Adipose tissue (tissue), 3 donors: ENCODE data around the gene PPP1R14C. TPM values are rescaled to one million over a fixed set of nuclear protein-coding genes. Genes with fewer than 3 reads are reported as not detected.

Experiments used
- H3K27ac ChIP-seq: one replicate; pipeline ENCODE4 v1.5.1; 2013; ENCODE audit warnings: low read depth, low read length
- WGBS, 3 donors: extraction: QIAGEN DNeasy Blood & Tissue Kit; methylation state at CpG; one replicate each; pipeline ENCODE4 v1.1.7; 2013; 5-methylcytosine and 5-hydroxymethylcytosine counted together
- polyA plus RNA-seq, 3 donors: library from polyadenylated mRNA; stranded (reverse); fragments of 200-250 nt; gene quantifications; one replicate each; pipeline ENCODE4 v1.2.3, GENCODE V29; 2013
- donor health status: healthy with polysubstance abuse.
- donor health status: Bipolar disorder and iron deficiency.
- donor health status: healthy.

The PPP1R14C gene
- polyA plus RNA-seq, 3 donors = 0.40 to 0.58 TPM; not detected in 1

DNA sequence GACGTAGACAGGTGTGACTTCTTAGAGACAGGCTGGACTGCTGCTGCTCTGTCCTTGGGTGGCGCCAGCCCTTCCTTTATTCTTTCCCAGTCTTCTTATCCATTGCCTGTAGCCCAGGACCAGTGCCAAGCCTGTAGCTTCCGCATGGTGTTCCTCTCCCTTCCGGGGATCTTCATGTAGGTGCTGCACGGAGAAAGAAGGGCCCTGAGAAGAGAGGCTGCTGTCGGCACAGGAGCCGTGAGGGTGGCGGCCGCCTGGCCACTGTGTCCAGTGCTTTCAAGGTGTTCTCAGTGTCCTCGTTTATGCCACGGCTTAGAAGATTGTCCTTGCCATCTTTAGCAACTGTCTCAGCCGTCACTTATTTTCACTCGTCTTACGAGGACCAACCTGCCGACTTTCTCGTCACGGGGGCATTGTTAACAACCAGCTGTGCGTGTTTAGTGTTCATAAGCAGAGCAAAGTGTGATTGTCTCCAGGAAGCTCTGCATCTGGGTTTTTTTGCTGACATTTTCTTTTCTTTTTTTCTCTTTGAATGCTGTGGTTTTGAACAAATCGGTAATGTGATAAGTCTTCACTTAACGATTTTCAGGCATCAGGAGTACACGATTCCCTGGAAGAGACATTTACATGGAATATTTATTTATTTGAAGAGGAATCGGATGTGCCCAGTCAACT, 61.2 kb downstream of the PPP1R14C start:
- 82 to 95% (median 94%) methylated on average over 22 of the region's 22 CpGs for WGBS, 3 donors
- no peak overlapping the region for H3K27ac ChIP-seq

DNA sequence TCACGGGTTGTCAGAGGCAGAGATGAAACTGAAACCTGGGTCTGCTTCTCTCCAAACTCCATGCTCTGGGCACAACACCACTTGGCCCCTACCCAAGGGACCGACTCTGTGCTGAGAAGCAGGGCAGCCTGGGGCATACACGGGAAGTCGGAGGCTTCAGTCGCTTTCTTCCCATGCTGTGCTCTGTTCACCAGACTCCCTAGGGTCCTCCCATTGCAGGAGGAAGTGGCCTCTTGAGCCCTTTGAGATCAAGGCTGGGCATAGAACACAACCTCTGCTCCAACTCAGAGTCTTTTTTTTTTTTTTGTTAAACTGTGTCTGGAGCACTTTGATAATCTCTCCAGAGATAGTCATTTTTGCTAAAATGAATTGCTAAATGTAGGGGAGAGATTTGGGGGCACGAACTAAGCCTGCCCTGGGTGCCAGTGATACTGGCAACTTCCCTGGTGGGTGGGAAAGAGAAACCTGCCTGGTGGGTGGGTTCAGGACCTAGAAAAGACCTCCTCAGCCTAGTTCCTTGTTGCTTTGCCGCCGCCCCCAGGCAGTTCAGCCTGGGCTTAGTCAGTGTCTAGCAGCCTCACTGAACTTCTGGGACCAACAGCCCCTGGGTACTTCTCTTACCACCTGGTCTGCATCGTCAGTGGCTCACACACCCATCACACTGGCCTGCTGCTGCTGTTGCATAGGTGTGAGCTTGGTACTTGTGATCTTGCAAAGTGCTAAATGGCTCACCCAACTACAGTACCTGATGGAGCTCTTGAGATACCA, 62.0 kb downstream of the PPP1R14C start:
- 57 to 73% (median 60%) methylated on average over 9 of the region's 9 CpGs for WGBS, 3 donors
- H3K27ac ChIP-seq = no peak overlapping the region

DNA sequence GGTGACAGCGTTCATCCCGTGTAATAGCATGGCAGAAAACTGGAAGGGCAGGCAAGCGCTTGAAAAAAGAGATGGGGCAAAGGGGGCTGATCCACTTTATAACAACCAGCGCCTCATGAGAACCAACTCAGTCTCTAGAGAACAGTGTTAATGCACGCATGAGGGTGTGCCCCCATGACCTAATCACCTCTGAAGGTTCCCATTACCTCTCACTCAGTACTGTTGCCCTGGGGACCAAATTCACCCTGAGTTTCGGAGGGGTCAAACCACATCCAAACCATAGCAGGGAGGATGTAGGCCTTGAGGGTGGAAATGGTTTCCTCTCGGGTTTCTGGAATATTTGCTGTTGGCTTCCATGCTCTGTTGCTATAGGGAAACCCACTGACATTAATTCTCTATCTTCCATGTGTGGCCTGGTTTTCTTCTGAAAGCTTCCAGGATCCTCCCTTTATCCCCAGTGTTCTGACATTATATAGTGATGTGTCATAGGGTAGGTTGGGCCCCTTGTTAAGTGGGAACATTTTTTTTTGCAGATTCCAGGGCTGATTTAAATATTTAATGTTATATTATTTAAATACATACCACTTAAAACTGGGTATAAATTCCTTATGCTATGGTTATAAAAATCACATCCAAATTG, 65.2 kb downstream of the PPP1R14C start:
- whole genome bisulfite sequencing, 3 donors = 84 to 90% (median 88%) methylated on average over 7 of the region's 7 CpGs
- H3K27ac ChIP-seq = no peak overlapping the region

DNA sequence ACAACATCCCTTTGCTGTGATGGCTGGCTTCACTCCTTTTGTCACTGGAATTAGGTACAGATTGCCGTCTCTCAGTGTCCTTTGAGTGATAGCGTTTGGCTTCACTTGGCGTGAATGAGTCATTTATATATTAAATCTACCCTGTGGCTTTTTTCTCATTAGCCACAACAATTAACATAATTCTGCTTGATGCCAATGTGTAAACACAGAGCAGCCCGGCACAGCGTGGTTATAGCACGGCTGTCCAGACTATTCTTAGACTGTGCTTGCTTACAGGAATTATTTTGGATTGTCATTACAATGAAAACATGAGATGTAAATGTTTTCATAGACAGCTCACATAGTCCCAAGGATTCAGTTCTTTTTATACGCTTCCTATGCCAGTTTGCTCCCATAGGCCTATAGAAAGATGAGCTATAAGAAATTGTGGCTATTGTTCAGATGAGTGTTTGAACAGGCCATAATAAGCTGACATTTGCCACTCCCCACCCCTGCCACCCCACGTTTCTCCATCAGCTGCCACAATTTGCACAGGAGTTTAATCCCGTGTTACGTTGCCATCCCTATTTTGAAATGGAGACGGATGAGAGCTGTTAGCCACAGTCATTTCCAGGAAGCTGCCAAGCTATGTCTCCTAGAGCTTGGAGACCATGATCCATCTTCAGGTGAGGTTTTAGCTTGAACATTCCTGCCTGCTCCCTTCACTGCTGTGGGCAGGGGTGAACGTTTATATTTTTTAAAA, 65.9 kb downstream of the PPP1R14C start:
- no peak overlapping the region for H3K27ac ChIP-seq
- WGBS, 3 donors = 86 to 89% (median 87%) methylated on average over 12 of the region's 12 CpGs

DNA sequence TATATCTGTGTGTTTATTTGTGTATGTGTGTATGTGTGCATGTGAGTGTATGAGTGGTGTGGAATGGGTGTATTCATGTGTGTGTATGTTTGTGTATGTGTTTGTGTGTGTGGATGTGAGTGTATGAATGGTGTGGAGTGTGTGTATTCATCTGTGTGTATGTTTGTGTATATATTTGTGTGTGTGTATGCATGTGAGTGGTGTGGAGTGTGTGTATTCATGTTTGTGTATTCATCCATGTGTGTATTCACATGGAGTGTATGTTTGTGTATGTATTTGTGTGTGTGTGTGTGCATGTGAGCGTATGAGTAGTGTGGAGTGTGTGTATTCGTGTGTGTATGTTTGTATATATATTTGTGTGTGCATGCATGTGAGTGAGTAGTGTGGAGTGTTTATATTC, 66.6 kb downstream of the PPP1R14C start:
- WGBS, 3 donors = 94 to 97% (median 96%) methylated on average over 2 of the region's 2 CpGs
- H3K27ac ChIP-seq = no peak overlapping the region

DNA sequence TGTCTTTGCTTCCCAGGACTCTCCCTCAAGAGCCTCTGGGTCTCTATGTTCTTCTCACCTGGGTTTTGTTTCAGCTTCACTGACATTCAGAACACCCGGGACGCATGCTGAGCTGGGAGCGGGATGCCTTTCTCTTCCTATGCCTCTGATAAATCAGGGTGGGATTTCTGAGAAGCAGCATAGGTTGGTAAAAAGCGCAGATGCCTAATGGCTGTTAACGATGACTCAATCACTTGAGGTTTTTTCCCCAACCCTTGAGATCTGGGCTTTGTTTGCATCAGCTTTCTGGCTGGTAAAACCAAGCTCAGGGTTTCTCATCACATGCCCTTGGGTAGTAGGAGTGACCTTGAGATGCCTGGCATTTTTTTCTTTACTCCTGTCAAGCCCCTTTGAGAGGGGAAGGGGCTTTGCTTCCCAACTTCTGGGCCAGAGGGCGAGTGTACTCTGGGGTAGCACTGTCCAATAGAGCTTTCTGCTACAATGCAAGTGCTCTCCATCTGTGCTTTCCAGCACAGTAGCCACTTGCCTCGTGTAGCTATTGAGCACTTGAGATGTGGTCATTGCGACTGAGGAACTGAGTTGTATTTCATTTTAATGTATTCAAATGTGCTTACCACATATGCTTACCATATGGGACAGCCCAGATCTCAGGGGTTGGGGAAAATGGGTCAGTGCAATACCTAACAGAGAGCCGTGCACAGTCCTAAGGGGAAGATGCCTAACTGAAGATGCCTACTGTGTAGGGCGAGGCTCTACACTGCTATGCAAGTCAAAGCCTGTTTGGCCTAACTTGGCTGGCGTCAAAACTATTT, 69.1 kb downstream of the PPP1R14C start:
- no peak overlapping the region for H3K27ac ChIP-seq
- 81 to 92% (median 88%) methylated on average over 11 of the region's 11 CpGs for WGBS, 3 donors

DNA sequence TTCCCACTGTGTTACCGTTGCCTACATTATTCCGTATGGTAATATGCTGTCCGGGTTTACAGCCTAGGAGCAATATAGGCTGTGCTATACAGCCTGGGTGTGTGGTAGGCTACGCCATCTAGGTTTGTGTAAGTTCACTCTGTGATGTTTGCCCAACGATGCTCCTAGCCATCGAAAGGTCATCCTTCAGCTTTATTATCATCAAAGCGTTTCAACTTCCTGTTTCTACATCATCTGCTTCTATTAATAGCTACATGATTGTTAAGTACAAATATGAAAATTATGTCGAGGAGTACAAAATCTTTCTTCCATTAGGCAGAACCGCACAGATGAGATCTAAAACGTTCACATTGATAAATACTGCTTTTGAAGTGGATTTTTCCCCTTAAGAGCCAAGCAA, 69.9 kb downstream of the PPP1R14C start:
- 56 to 67% (median 59%) methylated on average over 10 of the region's 10 CpGs for WGBS, 3 donors
- no peak overlapping the region for H3K27ac ChIP-seq

DNA sequence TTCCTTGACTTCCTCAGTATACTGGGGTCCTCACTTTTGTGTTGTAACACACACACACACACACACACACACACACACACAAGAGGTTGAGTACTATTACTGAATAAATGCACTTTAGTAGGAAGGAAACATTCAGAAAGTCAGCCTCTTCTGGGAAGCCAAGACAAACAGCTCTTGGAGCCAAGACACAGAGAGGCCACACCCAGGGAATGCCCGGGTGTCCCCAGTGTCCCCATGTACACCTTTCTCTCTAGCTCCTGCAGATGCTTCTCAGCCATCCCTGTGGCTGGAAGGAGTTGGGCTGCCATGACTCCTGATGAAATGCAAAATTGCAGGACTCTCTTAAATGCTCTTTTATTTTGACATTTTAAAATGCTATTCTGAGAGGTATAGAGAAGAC, 70.5 kb downstream of the PPP1R14C start:
- no peak overlapping the region for H3K27ac ChIP-seq
- 61 to 73% (median 67%) methylated on average over 1 of the region's 1 CpG for WGBS, 3 donors

DNA sequence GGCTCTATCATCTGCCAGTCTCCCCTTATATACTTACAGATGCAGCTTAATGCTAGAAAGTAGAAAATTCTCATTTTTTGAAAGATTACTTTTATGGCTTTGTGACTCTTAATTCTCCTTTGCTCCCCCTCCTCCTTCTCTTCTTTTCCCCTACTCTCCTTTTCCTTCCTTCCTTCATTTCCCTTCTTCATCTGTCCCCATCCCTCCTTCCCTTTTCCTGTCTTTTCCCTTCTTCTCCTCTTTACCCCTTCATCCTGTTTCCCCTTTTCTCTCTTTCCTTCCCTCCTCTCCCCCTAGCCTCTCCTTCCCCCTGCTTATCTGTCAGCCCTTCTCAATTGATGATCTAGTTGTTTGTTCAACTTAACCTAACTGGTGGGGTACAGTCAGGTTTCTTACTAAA, 71.5 kb downstream of the PPP1R14C start:
- no peak overlapping the region for H3K27ac ChIP-seq

DNA sequence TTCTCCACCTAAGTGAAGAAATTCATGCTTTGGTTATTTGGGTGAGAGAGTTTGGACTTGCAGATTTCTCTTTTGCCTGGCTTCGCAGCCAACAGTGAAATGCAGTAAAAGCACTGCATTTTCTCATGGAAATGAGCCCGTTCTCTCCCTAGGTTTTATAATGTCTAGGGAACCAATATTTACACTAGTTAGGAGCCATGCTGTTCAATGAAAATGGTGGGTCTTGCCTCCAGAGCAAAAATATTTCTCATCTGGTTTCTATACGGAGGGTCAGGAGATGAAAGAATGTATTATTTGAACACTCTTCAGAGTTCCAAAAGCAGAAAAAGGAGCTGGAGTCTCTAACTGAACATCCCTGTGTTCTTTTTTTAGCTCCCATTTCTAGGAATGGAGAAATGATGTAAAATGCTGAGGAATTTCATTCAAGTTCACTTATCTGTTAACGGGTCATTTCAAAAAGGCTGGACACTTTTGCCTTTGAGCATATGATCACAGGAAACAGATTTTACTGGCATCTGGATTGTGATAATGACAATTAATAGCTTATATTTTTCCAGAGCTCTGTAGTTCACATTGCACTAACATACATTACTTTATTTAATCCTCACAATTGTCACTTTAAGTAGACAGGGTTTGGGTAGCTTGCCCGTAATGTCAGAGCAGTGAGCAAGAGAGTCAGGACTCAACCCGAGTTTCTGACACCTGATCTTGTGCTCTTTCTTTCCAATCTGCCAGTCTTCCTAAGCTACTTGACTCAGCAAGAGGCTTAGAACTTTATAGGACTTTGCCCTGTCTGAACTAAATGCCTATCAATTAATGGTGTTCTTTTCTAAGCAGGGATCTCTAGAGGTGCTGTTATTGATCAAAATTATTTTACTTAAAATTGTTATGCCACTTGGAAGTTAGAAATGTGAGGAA, 78.0 kb downstream of the PPP1R14C start:
- WGBS, 3 donors = 52 to 68% (median 56%) methylated on average over 6 of the region's 6 CpGs
- no peak overlapping the region for H3K27ac ChIP-seq

DNA sequence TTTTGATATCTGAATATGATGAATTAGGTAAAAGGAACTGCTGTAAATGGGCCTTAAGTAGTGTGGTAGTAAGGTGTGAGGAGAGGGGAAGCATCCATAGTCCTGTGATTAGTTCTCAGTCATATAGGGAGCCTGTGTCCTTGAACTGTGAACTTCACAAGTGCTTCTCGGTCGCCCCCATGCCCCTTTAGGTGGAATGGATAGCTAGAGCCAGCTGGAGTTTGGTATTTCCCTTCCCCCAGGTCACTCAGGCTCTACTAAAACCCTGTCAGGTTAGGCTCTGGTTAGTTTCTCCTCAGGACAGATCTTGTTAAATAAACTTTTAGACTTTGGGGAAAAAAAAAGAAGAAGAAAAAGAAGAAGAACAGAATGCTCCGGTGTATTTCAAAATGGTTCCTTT, 82.0 kb downstream of the PPP1R14C start:
- H3K27ac ChIP-seq = no peak overlapping the region
- 56 to 81% (median 61%) methylated on average over 3 of the region's 3 CpGs for WGBS, 3 donors

DNA sequence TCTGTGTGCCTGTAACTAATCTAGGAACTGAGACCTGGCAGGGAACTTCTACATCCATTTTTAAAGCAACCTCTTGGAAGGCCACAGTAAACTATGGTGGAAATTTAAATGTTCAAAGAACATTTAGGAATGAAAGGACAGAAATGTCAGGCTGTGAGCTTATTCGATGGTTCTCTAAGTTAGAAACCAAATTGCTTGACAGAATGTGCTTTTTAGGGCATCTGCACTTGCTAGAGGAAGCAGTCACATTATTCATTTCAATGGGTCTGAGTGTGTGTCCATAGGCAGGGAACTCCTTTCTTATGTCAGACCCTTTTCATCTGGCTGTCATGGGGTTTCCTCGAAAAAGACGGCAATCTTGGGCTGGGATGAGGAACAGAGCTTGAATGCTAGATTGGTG, 84.4 kb downstream of the PPP1R14C start:
- WGBS, 3 donors = 83 to 85% (median 84%) methylated on average over 3 of the region's 3 CpGs

DNA sequence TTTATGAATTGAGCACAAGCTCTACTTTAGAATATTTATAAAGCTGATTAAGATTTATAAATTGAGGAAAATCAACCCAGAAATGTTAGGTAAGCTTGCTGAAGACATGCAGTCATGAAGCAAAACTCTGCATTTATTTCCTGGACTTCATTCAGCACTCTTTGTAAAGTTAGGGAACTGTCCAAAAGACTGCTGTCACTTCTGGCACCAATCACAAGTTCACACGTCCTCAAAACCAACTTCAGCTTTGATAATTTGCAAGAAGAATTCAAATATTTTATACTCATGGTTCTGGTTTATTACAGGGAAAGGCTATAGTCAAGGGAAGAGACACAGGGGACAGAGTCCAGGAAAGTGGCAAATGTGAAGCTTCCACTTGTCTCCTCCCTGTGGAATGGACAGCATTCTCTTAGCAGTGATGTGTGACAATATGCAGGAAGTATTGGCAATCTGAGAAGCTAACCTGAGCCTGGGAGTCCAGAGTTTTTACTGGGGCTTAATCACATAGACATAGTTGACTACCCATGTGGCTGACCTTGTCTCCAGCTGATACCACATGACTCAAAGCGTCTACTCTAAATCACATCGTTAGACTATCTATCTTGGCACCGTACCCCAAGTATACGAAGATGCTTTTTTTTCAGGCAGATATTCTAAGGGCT, 85.4 kb downstream of the PPP1R14C start:
- H3K27ac ChIP-seq = no peak overlapping the region
- WGBS, 3 donors = 47 to 70% (median 69%) methylated on average over 5 of the region's 5 CpGs

More for the DNA sequence above, 84.4 kb downstream of the PPP1R14C start:
- H3K27ac ChIP-seq = no peak overlapping the region

DNA sequence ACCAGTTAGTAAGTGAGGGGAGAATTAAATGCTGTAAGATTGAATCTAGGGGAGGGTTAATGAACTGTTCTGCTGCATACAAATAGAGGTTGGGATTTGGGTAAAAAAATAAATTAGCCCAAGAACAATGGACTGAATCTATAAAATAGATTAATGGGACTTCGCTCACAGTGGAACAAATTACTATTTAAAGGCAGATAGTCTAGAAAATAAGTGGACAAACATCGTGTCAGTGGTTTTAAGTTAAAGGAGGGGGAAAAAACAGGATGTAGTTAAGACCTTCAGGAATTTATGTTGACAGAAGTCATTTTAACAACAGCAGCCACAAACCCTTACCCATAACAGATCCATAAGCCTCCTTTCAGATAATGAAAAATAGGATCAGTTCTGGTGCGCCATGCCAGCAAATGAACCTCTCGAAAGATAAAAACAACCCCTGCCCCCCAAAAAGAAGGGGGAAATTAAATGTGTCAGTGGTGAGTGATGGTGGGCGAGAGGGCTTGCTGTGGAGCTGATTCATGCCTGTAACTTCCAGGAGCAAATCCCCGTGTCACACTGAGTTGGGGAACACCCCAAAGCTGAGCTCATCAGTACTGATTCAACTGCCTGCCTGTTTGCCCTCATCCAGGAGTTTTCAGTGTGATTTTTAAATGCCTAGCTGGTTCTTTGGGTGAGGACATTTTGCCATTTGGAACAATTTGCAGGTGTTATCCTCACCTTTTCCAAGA, 86.8 kb downstream of the PPP1R14C start:
- WGBS, 3 donors = 64 to 76% (median 71%) methylated on average over 6 of the region's 6 CpGs
- no peak overlapping the region for H3K27ac ChIP-seq

DNA sequence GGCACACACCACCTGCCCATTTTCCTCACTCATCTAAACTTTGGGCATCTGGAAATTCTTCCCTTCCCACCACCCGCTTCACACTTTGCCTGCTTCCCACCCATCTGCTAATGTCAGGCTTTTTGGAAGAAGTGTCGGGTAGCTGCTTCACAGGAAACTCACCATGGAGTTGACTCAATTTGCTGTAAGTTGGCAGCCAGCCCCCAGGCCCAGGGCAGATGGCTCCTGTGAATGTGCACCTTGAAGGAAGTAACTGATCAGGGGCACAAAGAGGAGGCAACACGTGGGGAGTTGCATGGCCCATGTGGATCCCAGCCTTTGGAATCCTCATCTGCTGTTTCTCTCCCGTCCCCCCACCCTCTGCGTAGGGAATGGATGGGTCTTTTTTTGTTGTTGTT, 87.3 kb downstream of the PPP1R14C start:
- 85 to 89% (median 86%) methylated on average over 5 of the region's 5 CpGs for WGBS, 3 donors
- H3K27ac ChIP-seq = no peak overlapping the region

DNA sequence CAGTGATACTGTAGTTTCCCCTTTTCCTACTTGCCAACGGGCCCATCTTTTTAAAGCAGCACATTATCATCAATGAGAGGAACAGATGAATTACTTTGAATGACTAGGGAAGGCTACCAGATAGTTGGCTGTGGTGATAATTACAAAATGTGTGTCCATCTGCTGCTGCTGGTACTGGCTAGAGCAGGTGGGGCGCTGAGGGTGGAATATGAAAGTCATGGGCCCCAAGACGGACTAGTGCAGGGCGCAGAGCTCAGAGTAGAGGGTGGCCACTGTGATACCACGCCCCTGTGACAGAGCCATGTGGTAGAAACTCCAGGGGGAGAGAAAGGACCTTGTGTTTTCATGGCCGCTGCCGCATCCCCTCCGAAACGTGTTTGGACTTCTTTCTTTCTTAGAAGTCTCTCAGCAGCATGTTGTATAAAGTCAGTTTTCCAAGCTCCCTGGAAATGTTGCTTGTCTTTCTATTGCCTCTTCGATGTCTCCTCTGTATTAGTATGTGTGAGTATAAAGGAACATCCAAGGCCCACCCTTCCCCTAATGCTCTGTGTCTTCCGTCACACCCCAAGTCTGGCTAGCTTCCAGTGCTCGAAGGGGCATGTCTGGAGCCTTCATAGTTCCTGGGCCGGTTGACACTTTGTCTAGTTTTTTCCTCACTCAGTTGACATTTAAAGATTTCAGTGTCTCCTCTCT, 88.1 kb downstream of the PPP1R14C start:
- WGBS, 3 donors = 76 to 84% (median 83%) methylated on average over 13 of the region's 13 CpGs

More for the DNA sequence above, 88.1 kb downstream of the PPP1R14C start:
- H3K27ac ChIP-seq = no peak overlapping the region
